ENCODE results near the gene OTUD4. TPM values are rescaled to one million over a fixed set of nuclear protein-coding genes. Genes with fewer than 3 reads are reported as not detected.

Gene OTUD4
- total and polyA plus RNA-seq, 4 donors: 5.6 to 48.7 (median 22.8) TPM

GRCh38 chr4:145176641-145177432, 3.6 kb downstream of the OTUD4 start:
- WGBS, 2 donors: 62 to 64% methylated on average over 9 of the region's 9 CpGs
- ATAC-seq (ENCODE audit: low FRiP score): no peak

GRCh38 chr4:145171911-145172310, 8.5 kb downstream of the OTUD4 start:
- no peak for ATAC-seq (ENCODE audit: low FRiP score)
- intact Hi-C loops (cut with DNase I): loop anchor here in 1 of 2 donors (10.0 kb wide), 1 partner anchor 313 kb away; the partner anchor contains the start of gene SMAD1
- Histone ChIP-seq H3K27me3 (ENCODE audit: control insufficient read depth in 1 of 2, insufficient read depth in 2 of 2, low read length in 1 of 2) (no peaks in the 10 kb centered on the region), H3K4me3 (ENCODE audit: low read length in 2 of 2) (no peak overlapping the region), H3K36me3 (ENCODE audit: control insufficient read depth in 1 of 2, insufficient read depth in 2 of 2, low read length in 1 of 2) (no peaks in the 10 kb centered on the region), H3K27ac (ENCODE audit: low read depth in 1 of 2, low read length in 2 of 2) (no peak overlapping the region), H3K4me1 (ENCODE audit: control insufficient read depth in 1 of 2, insufficient read depth in 2 of 2, low read length in 2 of 2) (peaks cover under 1 to 2% of the 10 kb centered on the region in 2 donors), H3K9me3 (ENCODE audit: control insufficient read depth, low read length) (no peaks in the 10 kb centered on the region)
- 88 to 97% methylated on average over 1 of the region's 1 CpG for WGBS, 2 donors
- DNase-seq: no peak

More at GRCh38 chr4:145176641-145177432, 3.6 kb downstream of the OTUD4 start:
- intact Hi-C loops (cut with DNase I): loop anchor here in 1 of 2 donors (10.0 kb wide), 1 partner anchor 308 kb away; the partner anchor contains the start of gene SMAD1
- Histone ChIP-seq H3K27me3 (ENCODE audit: control insufficient read depth in 1 of 2, insufficient read depth in 2 of 2, low read length in 1 of 2) (no peaks in the 10 kb centered on the region), H3K27ac (ENCODE audit: low read depth in 1 of 2, low read length in 2 of 2) (peak overlapping the region in 1 of 2 donors; percentile 9), H3K4me1 (ENCODE audit: control insufficient read depth in 1 of 2, insufficient read depth in 2 of 2, low read length in 2 of 2) (peaks cover 3 to 4% of the 10 kb centered on the region in 2 donors), H3K36me3 (ENCODE audit: control insufficient read depth in 1 of 2, insufficient read depth in 2 of 2, low read length in 1 of 2) (no peaks in the 10 kb centered on the region), H3K9me3 (ENCODE audit: control insufficient read depth, low read length) (no peaks in the 10 kb centered on the region), H3K4me3 (ENCODE audit: low read length in 2 of 2) (no peak overlapping the region)
- DNase-seq: no peak

- no peaks in the 10 kb centered on the region for H3K9me3 ChIP-seq (ENCODE audit: control insufficient read depth, low read length)
- no peaks in the 10 kb centered on the region for H3K36me3 ChIP-seq (ENCODE audit: control insufficient read depth in 1 of 2, insufficient read depth in 2 of 2, low read length in 1 of 2)
- H3K27me3 ChIP-seq (ENCODE audit: control insufficient read depth in 1 of 2, insufficient read depth in 2 of 2, low read length in 1 of 2): no peaks in the 10 kb centered on the region
- no peak overlapping the region for H3K27ac ChIP-seq (ENCODE audit: low read depth in 1 of 2, low read length in 2 of 2)
- 77 to 88% methylated on average over 1 of the region's 1 CpG for WGBS, 2 donors
- no peak overlapping the region for H3K4me3 ChIP-seq (ENCODE audit: low read length in 2 of 2)
- H3K4me1 ChIP-seq (ENCODE audit: control insufficient read depth in 1 of 2, insufficient read depth in 2 of 2, low read length in 2 of 2): no peaks in the 10 kb centered on the region
- ATAC-seq (ENCODE audit: low FRiP score) (no peak), DNase-seq (no peak)
- intact Hi-C loops (cut with DNase I): loop anchor here in 1 of 2 donors (10.0 kb wide), 1 partner anchor 315 kb away; the partner anchor contains the start of gene SMAD1
Observed at GRCh38 chr4:145170223-145170622, 10.2 kb downstream of the OTUD4 start.

GRCh38 chr4:145168581-145169187, 11.7 kb downstream of the OTUD4 start:
- intact Hi-C loops (cut with DNase I): no loop called here
- H3K36me3 ChIP-seq (ENCODE audit: control insufficient read depth in 1 of 2, insufficient read depth in 2 of 2, low read length in 1 of 2): no peaks in the 10 kb centered on the region
- no peaks in the 10 kb centered on the region for H3K27me3 ChIP-seq (ENCODE audit: control insufficient read depth in 1 of 2, insufficient read depth in 2 of 2, low read length in 1 of 2)
- 92 to 96% methylated on average over 2 of the region's 2 CpGs for WGBS, 2 donors
- no peak for DNase-seq
- H3K4me3 ChIP-seq (ENCODE audit: low read length in 2 of 2): no peak overlapping the region
- ATAC-seq (ENCODE audit: low FRiP score): no peak
- H3K27ac ChIP-seq (ENCODE audit: low read depth in 1 of 2, low read length in 2 of 2): no peak overlapping the region
- no peaks in the 10 kb centered on the region for H3K4me1 ChIP-seq (ENCODE audit: control insufficient read depth in 1 of 2, insufficient read depth in 2 of 2, low read length in 2 of 2)
- H3K9me3 ChIP-seq (ENCODE audit: control insufficient read depth, low read length): no peaks in the 10 kb centered on the region

- Histone ChIP-seq H3K4me1 (ENCODE audit: control insufficient read depth in 1 of 2, insufficient read depth in 2 of 2, low read length in 2 of 2) (no peaks in the 10 kb centered on the region), H3K27ac (ENCODE audit: low read depth in 1 of 2, low read length in 2 of 2) (no peak overlapping the region), H3K4me3 (ENCODE audit: low read length in 2 of 2) (no peak overlapping the region), H3K36me3 (ENCODE audit: control insufficient read depth in 1 of 2, insufficient read depth in 2 of 2, low read length in 1 of 2) (no peaks in the 10 kb centered on the region), H3K9me3 (ENCODE audit: control insufficient read depth, low read length) (no peaks in the 10 kb centered on the region), H3K27me3 (ENCODE audit: control insufficient read depth in 1 of 2, insufficient read depth in 2 of 2, low read length in 1 of 2) (no peaks in the 10 kb centered on the region)
- DNase-seq: no peak
- no peak for ATAC-seq (ENCODE audit: low FRiP score)
- intact Hi-C loops (cut with DNase I): no loop called here
- WGBS, 2 donors: 98% methylated on average over 2 of the region's 2 CpGs
Observed at GRCh38 chr4:145167887-145168286, 12.5 kb downstream of the OTUD4 start.

- ATAC-seq (ENCODE audit: low FRiP score) (no peak), DNase-seq (no peak)
- WGBS, 2 donors: 42 to 48% methylated on average over 2 of the region's 2 CpGs
- no peak overlapping the region for H3K27ac ChIP-seq (ENCODE audit: low read depth in 1 of 2, low read length in 2 of 2)
- H3K4me1 ChIP-seq (ENCODE audit: control insufficient read depth in 1 of 2, insufficient read depth in 2 of 2, low read length in 2 of 2): no peaks in the 10 kb centered on the region
- no peaks in the 10 kb centered on the region for H3K27me3 ChIP-seq (ENCODE audit: control insufficient read depth in 1 of 2, insufficient read depth in 2 of 2, low read length in 1 of 2)
- no peak overlapping the region for H3K4me3 ChIP-seq (ENCODE audit: low read length in 2 of 2)
- H3K36me3 ChIP-seq (ENCODE audit: control insufficient read depth in 1 of 2, insufficient read depth in 2 of 2, low read length in 1 of 2): no peaks in the 10 kb centered on the region
- intact Hi-C loops (cut with DNase I): no loop called here
- H3K9me3 ChIP-seq (ENCODE audit: control insufficient read depth, low read length): no peaks in the 10 kb centered on the region
Observed at GRCh38 chr4:145161549-145161948, 18.8 kb downstream of the OTUD4 start.

- no peaks in the 10 kb centered on the region for H3K27me3 ChIP-seq (ENCODE audit: control insufficient read depth in 1 of 2, insufficient read depth in 2 of 2, low read length in 1 of 2)
- ATAC-seq (ENCODE audit: low FRiP score) (no peak), DNase-seq (no peak)
- no peaks in the 10 kb centered on the region for H3K4me1 ChIP-seq (ENCODE audit: control insufficient read depth in 1 of 2, insufficient read depth in 2 of 2, low read length in 2 of 2)
- no peaks in the 10 kb centered on the region for H3K9me3 ChIP-seq (ENCODE audit: control insufficient read depth, low read length)
- 93 to 97% methylated on average over 2 of the region's 2 CpGs for WGBS, 2 donors
- no peak overlapping the region for H3K27ac ChIP-seq (ENCODE audit: low read depth in 1 of 2, low read length in 2 of 2)
- no peak overlapping the region for H3K4me3 ChIP-seq (ENCODE audit: low read length in 2 of 2)
- peaks cover 0 to 3% of the 10 kb centered on the region in 2 donors for H3K36me3 ChIP-seq (ENCODE audit: control insufficient read depth in 1 of 2, insufficient read depth in 2 of 2, low read length in 1 of 2)
- intact Hi-C loops (cut with DNase I): loop anchor here (10.0 kb wide), 2 partner anchors 52 to 458 kb away; partner anchors contain the start of gene MMAA (in 1 of the 2)
Observed at GRCh38 chr4:145156986-145157385, 23.4 kb downstream of the OTUD4 start.

GRCh38 chr4:145155268-145155870, 25.0 kb downstream of the OTUD4 start:
- ATAC-seq (ENCODE audit: low FRiP score): no peak
- DNase-seq: no peak
- intact Hi-C loops (cut with DNase I): loop anchor here (10.0 kb wide), 2 partner anchors 51 to 459 kb away; partner anchors contain the start of gene MMAA (in 1 of the 2)
- peaks cover 1 to 5% of the 10 kb centered on the region in 2 donors for H3K36me3 ChIP-seq (ENCODE audit: control insufficient read depth in 1 of 2, insufficient read depth in 2 of 2, low read length in 1 of 2)
- H3K4me3 ChIP-seq (ENCODE audit: low read length in 2 of 2): no peak overlapping the region
- WGBS, 2 donors: 72 to 77% methylated on average over 2 of the region's 2 CpGs
- no peaks in the 10 kb centered on the region for H3K27me3 ChIP-seq (ENCODE audit: control insufficient read depth in 1 of 2, insufficient read depth in 2 of 2, low read length in 1 of 2)
- H3K9me3 ChIP-seq (ENCODE audit: control insufficient read depth, low read length): no peaks in the 10 kb centered on the region
- no peak overlapping the region for H3K27ac ChIP-seq (ENCODE audit: low read depth in 1 of 2, low read length in 2 of 2)
- H3K4me1 ChIP-seq (ENCODE audit: control insufficient read depth in 1 of 2, insufficient read depth in 2 of 2, low read length in 2 of 2): no peaks in the 10 kb centered on the region

Data from aorta (tissue), 5 donors.